GM23338 (cell line): ENCODE data around the gene ELOVL6. TPM values are rescaled to one million over a fixed set of nuclear protein-coding genes. Genes with fewer than 3 reads are reported as not detected.

Experiments
- ATAC-seq: fragments of 200-7000 bp; cut with Tn5 transposase; 3 replicates; pipeline ENCODE4 v1.9.1; 2020
- DNase-seq: peaks from one replicate; pipeline ENCODE4 v3.0.0-alpha.2; 2015; ENCODE audit warnings: low spot score
- H2AFZ ChIP-seq: fragments of 200-600 bp; sonication (generic); 2 replicates; pipeline ENCODE4 v1.8.0; 2016; ENCODE audit warnings: antibody characterized with exemption, mild to moderate bottlenecking, moderate library complexity
- H3F3A ChIP-seq: fragments of 200-600 bp; sonication (generic); replicated peaks from 2 replicates; pipeline ENCODE4 v1.8.0; 2017; ENCODE audit warnings: antibody characterized with exemption, mixed run types, low read depth
- H3K27ac ChIP-seq: fragments of 200-600 bp; sonication (generic); 2 replicates; pipeline ENCODE4 v1.6.1; 2016; ENCODE audit warnings: low read depth
- H3K27me3 ChIP-seq: fragments of 200-600 bp; sonication (generic); 2 replicates; pipeline ENCODE4 v1.8.0; 2016; ENCODE audit warnings: mild to moderate bottlenecking, mixed run types, moderate library complexity; ENCODE audit not compliant: insufficient read depth
- H3K36me3 ChIP-seq: fragments of 200-600 bp; sonication (generic); 2 replicates; pipeline ENCODE4 v1.8.0; 2016; ENCODE audit warnings: mild to moderate bottlenecking; ENCODE audit not compliant: insufficient read depth
- H3K4me1 ChIP-seq: fragments of 200-600 bp; sonication (generic); 2 replicates; pipeline ENCODE4 v1.8.0; 2016; ENCODE audit warnings: mild to moderate bottlenecking, moderate library complexity; ENCODE audit not compliant: insufficient read depth
- H3K4me2 ChIP-seq: fragments of 200-600 bp; sonication (generic); 2 replicates; pipeline ENCODE4 v1.7.1; 2017; ENCODE audit warnings: mixed run types
- H3K4me3 ChIP-seq: fragments of 200-600 bp; sonication (generic); 2 replicates; pipeline ENCODE4 v1.6.1; 2016; ENCODE audit warnings: mixed run types
- H3K79me2 ChIP-seq: fragments of 200-600 bp; sonication (generic); replicated peaks from 2 replicates; pipeline ENCODE4 v1.8.0; 2017; ENCODE audit warnings: mild to moderate bottlenecking; ENCODE audit not compliant: insufficient read depth
- H3K9me2 ChIP-seq: fragments of 200-600 bp; sonication (generic); 2 replicates; pipeline ENCODE4 v1.8.0; 2017; ENCODE audit not compliant: insufficient read depth
- H4K20me1 ChIP-seq: fragments of 200-600 bp; sonication (generic); replicated peaks from 2 replicates; pipeline ENCODE4 v1.8.0; 2017; ENCODE audit warnings: mild to moderate bottlenecking; ENCODE audit not compliant: insufficient read depth
- H3K27ac Mint-ChIP-seq: 2 replicates; pipeline ENCODE4 v1.8.0; 2020; ENCODE audit warnings: inconsistent platforms, mild to moderate bottlenecking, moderate library complexity, mixed read lengths
- H3K27me3 Mint-ChIP-seq: 3 replicates; pipeline ENCODE4 v1.8.0; 2022; ENCODE audit warnings: low read depth, mild to moderate bottlenecking, moderate library complexity, mixed read lengths, inconsistent platforms; ENCODE audit not compliant: insufficient read depth, poor library complexity
- H3K36me3 Mint-ChIP-seq: 3 replicates; pipeline ENCODE4 v1.8.0; 2021; ENCODE audit warnings: low read depth, mild to moderate bottlenecking, inconsistent platforms, moderate library complexity, mixed read lengths
- H3K4me1 Mint-ChIP-seq: 3 replicates; pipeline ENCODE4 v1.8.0; 2020; ENCODE audit warnings: mild to moderate bottlenecking, inconsistent platforms, mixed read lengths
- H3K4me3 Mint-ChIP-seq: 3 replicates; pipeline ENCODE4 v1.8.0; 2021; ENCODE audit warnings: moderate library complexity, mild to moderate bottlenecking, inconsistent platforms, mixed read lengths
- H3K9me3 Mint-ChIP-seq: 3 replicates; pipeline ENCODE4 v1.8.0; 2020; ENCODE audit warnings: moderate library complexity, mild to moderate bottlenecking, inconsistent platforms, mixed read lengths
- CREB1 ChIP-seq: fragments of 250-450 bp; sonication (Bioruptor Pico); IDR thresholded peaks from 2 replicates; pipeline ENCODE4 v1.5.0; 2020; ENCODE audit warnings: low read depth, mild to moderate bottlenecking, moderate library complexity
- EZH2 ChIP-seq: fragments of 200-600 bp; sonication (generic); IDR thresholded peaks from one replicate; pipeline ENCODE4 v1.8.0; 2017; ENCODE audit warnings: antibody characterized with exemption, mild to moderate bottlenecking, low read depth; ENCODE audit not compliant: unreplicated experiment
- EZH2phosphoT487 ChIP-seq: fragments of 200-600 bp; sonication (generic); IDR thresholded peaks from one replicate; pipeline ENCODE4 v1.8.1; 2018; ENCODE audit warnings: antibody characterized with exemption; ENCODE audit not compliant: unreplicated experiment
- JUNB ChIP-seq: IDR thresholded peaks from one replicate; pipeline ENCODE4 v1.6.1; 2016; ENCODE audit warnings: antibody characterized with exemption; ENCODE audit not compliant: unreplicated experiment
- STAT1 ChIP-seq: IDR thresholded peaks from one replicate; pipeline ENCODE4 v1.6.1; 2016; ENCODE audit warnings: antibody characterized with exemption; ENCODE audit not compliant: unreplicated experiment
- ZNF331 ChIP-seq: fragments of 250-450 bp; sonication (Bioruptor Pico); IDR thresholded peaks from 2 replicates; pipeline ENCODE4 v1.5.0; 2020; ENCODE audit warnings: low read depth, mild to moderate bottlenecking, moderate library complexity
- polyA plus RNA-seq: library from polyadenylated mRNA; unstranded; fragments of >200 nt; fragmentation: Nextera tagmentation; extraction: Ambion mirVana; gene quantifications from 2 replicates; pipeline ENCODE4 v1.2.1, GENCODE V29; 2016
- total RNA-seq: library from RNA; depleted of rRNA; stranded (reverse); fragments of >200 nt; shearing (Covaris generic); gene quantifications from 2 replicates; pipeline ENCODE4 v1.2.3, GENCODE V29; 2014
- TF ChIP-seq, protein P1 (sequence below): IDR thresholded peaks from 2 replicates; pipeline ENCODE4 v1.6.1; 2016; ENCODE audit warnings: antibody characterized with exemption
- TF ChIP-seq, protein P2 (sequence below): IDR thresholded peaks from one replicate; pipeline ENCODE4 v1.6.1; 2018; ENCODE audit warnings: antibody characterized with exemption; ENCODE audit not compliant: unreplicated experiment
- TF ChIP-seq, protein P3 (sequence below): fragments of 250-450 bp; sonication (Bioruptor Pico); IDR thresholded peaks from 2 replicates; pipeline ENCODE4 v1.5.0; 2020; ENCODE audit warnings: mild to moderate bottlenecking, moderate library complexity

Gene ELOVL6
- total and polyA plus RNA-seq, 2 experiments from 2014 or later, result 82.7 to 89.5 TPM

- TF ChIP-seq, protein P1, sequence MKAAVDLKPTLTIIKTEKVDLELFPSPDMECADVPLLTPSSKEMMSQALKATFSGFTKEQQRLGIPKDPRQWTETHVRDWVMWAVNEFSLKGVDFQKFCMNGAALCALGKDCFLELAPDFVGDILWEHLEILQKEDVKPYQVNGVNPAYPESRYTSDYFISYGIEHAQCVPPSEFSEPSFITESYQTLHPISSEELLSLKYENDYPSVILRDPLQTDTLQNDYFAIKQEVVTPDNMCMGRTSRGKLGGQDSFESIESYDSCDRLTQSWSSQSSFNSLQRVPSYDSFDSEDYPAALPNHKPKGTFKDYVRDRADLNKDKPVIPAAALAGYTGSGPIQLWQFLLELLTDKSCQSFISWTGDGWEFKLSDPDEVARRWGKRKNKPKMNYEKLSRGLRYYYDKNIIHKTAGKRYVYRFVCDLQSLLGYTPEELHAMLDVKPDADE, result no peak
- TF ChIP-seq EZH2phosphoT487 (no peak), ZNF331 (CRISPR knock-in tag) (no peak), JUNB (no peak), EZH2 (no peak), STAT1 (no peak)
- TF ChIP-seq, protein P2, sequence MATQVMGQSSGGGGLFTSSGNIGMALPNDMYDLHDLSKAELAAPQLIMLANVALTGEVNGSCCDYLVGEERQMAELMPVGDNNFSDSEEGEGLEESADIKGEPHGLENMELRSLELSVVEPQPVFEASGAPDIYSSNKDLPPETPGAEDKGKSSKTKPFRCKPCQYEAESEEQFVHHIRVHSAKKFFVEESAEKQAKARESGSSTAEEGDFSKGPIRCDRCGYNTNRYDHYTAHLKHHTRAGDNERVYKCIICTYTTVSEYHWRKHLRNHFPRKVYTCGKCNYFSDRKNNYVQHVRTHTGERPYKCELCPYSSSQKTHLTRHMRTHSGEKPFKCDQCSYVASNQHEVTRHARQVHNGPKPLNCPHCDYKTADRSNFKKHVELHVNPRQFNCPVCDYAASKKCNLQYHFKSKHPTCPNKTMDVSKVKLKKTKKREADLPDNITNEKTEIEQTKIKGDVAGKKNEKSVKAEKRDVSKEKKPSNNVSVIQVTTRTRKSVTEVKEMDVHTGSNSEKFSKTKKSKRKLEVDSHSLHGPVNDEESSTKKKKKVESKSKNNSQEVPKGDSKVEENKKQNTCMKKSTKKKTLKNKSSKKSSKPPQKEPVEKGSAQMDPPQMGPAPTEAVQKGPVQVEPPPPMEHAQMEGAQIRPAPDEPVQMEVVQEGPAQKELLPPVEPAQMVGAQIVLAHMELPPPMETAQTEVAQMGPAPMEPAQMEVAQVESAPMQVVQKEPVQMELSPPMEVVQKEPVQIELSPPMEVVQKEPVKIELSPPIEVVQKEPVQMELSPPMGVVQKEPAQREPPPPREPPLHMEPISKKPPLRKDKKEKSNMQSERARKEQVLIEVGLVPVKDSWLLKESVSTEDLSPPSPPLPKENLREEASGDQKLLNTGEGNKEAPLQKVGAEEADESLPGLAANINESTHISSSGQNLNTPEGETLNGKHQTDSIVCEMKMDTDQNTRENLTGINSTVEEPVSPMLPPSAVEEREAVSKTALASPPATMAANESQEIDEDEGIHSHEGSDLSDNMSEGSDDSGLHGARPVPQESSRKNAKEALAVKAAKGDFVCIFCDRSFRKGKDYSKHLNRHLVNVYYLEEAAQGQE, result no peak
These were observed 43.8 kb downstream of the ELOVL6 start (continued) for GRCh38 chr4:110154582-110154981.

DNA sequence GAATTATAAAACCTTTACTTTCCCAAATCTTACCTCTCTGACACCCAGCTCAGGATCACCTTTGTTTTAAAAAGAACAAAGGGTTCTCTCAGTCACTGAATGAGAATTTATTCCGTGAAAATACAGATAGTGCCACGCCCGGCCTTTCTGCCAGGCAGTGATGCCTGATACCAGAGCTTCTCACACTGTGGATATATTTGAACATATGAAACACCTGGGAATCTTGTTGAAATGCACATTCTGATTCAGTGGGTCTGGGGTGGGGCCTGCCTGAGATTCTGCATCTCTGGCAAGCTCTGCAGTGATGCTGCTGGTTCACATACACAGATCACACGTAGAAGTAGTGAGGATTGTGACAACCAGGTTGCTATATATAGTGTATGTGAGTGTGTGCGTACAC, 46.0 kb downstream of the ELOVL6 start:
- no peaks in the 10 kb centered on the region for H3K9me3 Mint-ChIP-seq
- peaks cover 12% of the 10 kb centered on the region; the same call in 1 of the 3 replicates for H3K36me3 Mint-ChIP-seq

DNA sequence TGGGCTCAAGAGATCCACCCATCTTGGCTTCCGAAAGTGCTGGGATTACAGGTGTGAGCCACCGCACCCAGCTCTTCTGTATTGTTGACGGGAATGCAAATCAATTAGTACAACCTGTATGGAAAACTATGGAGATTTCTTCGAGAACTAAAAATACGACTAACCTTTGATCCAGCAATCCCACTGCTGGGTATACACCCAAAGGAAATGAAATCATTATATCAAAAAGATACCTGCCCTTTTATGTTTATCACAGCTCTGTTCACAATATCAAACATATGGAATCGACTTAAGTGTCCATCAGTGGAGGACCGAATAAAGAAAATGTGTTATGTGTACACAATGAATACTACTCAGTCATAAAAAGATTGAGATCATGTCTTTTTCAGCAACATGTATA, 49.3 kb downstream of the ELOVL6 start:
- H3K27ac Mint-ChIP-seq, result no peak overlapping the region
- Histone ChIP-seq H3F3A (no peaks in the 10 kb centered on the region), H3K27me3 (no peaks in the 10 kb centered on the region), H4K20me1 (peaks cover 18% of the 10 kb centered on the region; the same call in 1 of the 2 replicates), H3K27ac (no peak overlapping the region), H3K79me2 (peaks cover 91% of the 10 kb centered on the region), H3K4me1 (peaks cover 10% of the 10 kb centered on the region; the same call in 1 of the 2 replicates), H3K9me2 (no peaks in the 10 kb centered on the region), H2AFZ (no peak overlapping the region), H3K4me3 (no peak overlapping the region), H3K4me2 (no peak overlapping the region), H3K36me3 (peaks cover 4% of the 10 kb centered on the region; the same call in 1 of the 2 replicates)
- H3K4me1 Mint-ChIP-seq, result peaks cover 14% of the 10 kb centered on the region; the same call in 2 of the 3 replicates
- peaks cover 26% of the 10 kb centered on the region; the same call in 2 of the 3 replicates for H3K36me3 Mint-ChIP-seq
- no peaks in the 10 kb centered on the region for H3K9me3 Mint-ChIP-seq
- no peak overlapping the region for H3K4me3 Mint-ChIP-seq
- ATAC-seq (no peak), DNase-seq (no peak)
- H3K27me3 Mint-ChIP-seq, result no peaks in the 10 kb centered on the region
- TF ChIP-seq CREB1 (CRISPR knock-in tag) (no peak), EZH2 (no peak)
- TF ChIP-seq, protein P3, sequence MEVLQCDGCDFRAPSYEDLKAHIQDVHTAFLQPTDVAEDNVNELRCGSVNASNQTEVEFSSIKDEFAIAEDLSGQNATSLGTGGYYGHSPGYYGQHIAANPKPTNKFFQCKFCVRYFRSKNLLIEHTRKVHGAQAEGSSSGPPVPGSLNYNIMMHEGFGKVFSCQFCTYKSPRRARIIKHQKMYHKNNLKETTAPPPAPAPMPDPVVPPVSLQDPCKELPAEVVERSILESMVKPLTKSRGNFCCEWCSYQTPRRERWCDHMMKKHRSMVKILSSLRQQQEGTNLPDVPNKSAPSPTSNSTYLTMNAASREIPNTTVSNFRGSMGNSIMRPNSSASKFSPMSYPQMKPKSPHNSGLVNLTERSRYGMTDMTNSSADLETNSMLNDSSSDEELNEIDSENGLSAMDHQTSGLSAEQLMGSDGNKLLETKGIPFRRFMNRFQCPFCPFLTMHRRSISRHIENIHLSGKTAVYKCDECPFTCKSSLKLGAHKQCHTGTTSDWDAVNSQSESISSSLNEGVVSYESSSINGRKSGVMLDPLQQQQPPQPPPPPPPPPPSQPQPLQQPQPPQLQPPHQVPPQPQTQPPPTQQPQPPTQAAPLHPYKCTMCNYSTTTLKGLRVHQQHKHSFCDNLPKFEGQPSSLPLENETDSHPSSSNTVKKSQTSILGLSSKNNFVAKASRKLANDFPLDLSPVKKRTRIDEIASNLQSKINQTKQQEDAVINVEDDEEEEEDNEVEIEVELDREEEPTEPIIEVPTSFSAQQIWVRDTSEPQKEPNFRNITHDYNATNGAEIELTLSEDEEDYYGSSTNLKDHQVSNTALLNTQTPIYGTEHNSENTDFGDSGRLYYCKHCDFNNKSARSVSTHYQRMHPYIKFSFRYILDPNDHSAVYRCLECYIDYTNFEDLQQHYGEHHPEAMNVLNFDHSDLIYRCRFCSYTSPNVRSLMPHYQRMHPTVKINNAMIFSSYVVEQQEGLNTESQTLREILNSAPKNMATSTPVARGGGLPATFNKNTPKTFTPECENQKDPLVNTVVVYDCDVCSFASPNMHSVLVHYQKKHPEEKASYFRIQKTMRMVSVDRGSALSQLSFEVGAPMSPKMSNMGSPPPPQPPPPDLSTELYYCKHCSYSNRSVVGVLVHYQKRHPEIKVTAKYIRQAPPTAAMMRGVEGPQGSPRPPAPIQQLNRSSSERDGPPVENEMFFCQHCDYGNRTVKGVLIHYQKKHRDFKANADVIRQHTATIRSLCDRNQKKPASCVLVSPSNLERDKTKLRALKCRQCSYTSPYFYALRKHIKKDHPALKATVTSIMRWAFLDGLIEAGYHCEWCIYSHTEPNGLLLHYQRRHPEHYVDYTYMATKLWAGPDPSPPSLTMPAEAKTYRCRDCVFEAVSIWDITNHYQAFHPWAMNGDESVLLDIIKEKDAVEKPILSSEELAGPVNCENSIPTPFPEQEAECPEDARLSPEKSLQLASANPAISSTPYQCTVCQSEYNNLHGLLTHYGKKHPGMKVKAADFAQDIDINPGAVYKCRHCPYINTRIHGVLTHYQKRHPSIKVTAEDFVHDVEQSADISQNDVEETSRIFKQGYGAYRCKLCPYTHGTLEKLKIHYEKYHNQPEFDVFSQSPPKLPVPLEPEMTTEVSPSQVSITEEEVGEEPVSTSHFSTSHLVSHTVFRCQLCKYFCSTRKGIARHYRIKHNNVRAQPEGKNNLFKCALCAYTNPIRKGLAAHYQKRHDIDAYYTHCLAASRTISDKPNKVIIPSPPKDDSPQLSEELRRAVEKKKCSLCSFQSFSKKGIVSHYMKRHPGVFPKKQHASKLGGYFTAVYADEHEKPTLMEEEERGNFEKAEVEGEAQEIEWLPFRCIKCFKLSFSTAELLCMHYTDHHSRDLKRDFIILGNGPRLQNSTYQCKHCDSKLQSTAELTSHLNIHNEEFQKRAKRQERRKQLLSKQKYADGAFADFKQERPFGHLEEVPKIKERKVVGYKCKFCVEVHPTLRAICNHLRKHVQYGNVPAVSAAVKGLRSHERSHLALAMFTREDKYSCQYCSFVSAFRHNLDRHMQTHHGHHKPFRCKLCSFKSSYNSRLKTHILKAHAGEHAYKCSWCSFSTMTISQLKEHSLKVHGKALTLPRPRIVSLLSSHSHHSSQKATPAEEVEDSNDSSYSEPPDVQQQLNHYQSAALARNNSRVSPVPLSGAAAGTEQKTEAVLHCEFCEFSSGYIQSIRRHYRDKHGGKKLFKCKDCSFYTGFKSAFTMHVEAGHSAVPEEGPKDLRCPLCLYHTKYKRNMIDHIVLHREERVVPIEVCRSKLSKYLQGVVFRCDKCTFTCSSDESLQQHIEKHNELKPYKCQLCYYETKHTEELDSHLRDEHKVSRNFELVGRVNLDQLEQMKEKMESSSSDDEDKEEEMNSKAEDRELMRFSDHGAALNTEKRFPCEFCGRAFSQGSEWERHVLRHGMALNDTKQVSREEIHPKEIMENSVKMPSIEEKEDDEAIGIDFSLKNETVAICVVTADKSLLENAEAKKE (CRISPR knock-in tag), result no peak

More for the DNA sequence above, 46.0 kb downstream of the ELOVL6 start:
- no peak overlapping the region for H3K27ac ChIP-seq
- H3F3A ChIP-seq, result no peaks in the 10 kb centered on the region
- H3K9me2 ChIP-seq, result no peaks in the 10 kb centered on the region
- Mint-ChIP-seq H3K4me3 (no peak overlapping the region), H3K4me1 (no peaks in the 10 kb centered on the region; the same call in 2 of the 3 replicates), H3K27me3 (peaks cover 2% of the 10 kb centered on the region), H3K27ac (no peak overlapping the region)
- no peaks in the 10 kb centered on the region for H3K27me3 ChIP-seq
- H3K4me2 ChIP-seq, result no peak overlapping the region
- peaks cover 26% of the 10 kb centered on the region for H4K20me1 ChIP-seq
- H3K36me3 ChIP-seq, result no peaks in the 10 kb centered on the region
- no peak overlapping the region for H2AFZ ChIP-seq
- DNase-seq, result no peak
- H3K4me3 ChIP-seq, result no peak overlapping the region
- no peak for TF ChIP-seq ZNF331 (CRISPR knock-in tag)
- peaks cover 92% of the 10 kb centered on the region for H3K79me2 ChIP-seq
- H3K4me1 ChIP-seq, result no peaks in the 10 kb centered on the region
- no peak for ATAC-seq
